PFSK-1 (cell line): ENCODE data around the gene CFAP299.

Experiments
- POLR2AphosphoS5 ChIP-seq: IDR thresholded peaks from 2 replicates; pipeline ENCODE4 v1.6.1; 2012; ENCODE audit warnings: low read depth, mild to moderate bottlenecking, control low read depth, low read length, moderate library complexity
- SIN3A ChIP-seq: IDR thresholded peaks from 2 replicates; pipeline ENCODE4 v1.6.1; 2012; ENCODE audit warnings: mild to moderate bottlenecking, low read length, moderate library complexity, borderline replicate concordance; ENCODE audit not compliant: insufficient read depth
- TAF1 ChIP-seq: IDR thresholded peaks from 2 replicates; pipeline ENCODE4 v1.6.1; 2012; ENCODE audit warnings: low read length, control low read depth, borderline replicate concordance; ENCODE audit not compliant: insufficient read depth
- TF ChIP-seq, protein P1 (sequence below), 2 experiments: IDR thresholded peaks; 2 replicates each; pipeline versions ENCODE4 v1.6.1 to v1.8.0; 2011 to 2012; ENCODE audit warnings: low read depth in 2 of 2, low read length in 2 of 2, control low read depth in 1 of 2, inconsistent platforms in 1 of 2, mild to moderate bottlenecking in 1 of 2, moderate library complexity in 1 of 2; ENCODE audit not compliant: insufficient read depth in 1 of 2

DNA sequence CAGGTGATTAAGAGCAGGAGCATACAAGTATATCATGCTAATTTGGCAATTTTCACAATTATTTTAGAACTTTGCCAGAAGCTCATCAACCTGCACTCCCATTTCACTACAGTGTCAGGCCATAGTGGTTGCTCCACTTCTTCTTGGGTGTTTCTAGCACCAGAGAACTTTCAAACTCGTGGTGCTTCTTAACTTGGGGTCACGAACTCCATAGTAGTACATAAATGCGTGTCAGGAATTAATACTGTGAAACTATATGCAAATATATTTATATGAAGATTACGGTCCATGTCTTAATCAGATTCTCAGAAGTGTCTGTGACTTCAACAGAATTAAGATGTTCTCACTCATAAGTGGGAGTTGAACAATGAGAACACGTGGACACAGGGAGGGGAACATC is 440.6 kb downstream of the CFAP299 start:
- TF ChIP-seq POLR2AphosphoS5: no peak
- no peak for TF ChIP-seq SIN3A
- no peak for TF ChIP-seq TAF1
- TF ChIP-seq, protein P1, sequence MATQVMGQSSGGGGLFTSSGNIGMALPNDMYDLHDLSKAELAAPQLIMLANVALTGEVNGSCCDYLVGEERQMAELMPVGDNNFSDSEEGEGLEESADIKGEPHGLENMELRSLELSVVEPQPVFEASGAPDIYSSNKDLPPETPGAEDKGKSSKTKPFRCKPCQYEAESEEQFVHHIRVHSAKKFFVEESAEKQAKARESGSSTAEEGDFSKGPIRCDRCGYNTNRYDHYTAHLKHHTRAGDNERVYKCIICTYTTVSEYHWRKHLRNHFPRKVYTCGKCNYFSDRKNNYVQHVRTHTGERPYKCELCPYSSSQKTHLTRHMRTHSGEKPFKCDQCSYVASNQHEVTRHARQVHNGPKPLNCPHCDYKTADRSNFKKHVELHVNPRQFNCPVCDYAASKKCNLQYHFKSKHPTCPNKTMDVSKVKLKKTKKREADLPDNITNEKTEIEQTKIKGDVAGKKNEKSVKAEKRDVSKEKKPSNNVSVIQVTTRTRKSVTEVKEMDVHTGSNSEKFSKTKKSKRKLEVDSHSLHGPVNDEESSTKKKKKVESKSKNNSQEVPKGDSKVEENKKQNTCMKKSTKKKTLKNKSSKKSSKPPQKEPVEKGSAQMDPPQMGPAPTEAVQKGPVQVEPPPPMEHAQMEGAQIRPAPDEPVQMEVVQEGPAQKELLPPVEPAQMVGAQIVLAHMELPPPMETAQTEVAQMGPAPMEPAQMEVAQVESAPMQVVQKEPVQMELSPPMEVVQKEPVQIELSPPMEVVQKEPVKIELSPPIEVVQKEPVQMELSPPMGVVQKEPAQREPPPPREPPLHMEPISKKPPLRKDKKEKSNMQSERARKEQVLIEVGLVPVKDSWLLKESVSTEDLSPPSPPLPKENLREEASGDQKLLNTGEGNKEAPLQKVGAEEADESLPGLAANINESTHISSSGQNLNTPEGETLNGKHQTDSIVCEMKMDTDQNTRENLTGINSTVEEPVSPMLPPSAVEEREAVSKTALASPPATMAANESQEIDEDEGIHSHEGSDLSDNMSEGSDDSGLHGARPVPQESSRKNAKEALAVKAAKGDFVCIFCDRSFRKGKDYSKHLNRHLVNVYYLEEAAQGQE (IDR thresholded peaks at IDR 0.05; ENCODE audit: insufficient read depth in 1 of 2, low read depth in 2 of 2, low read length in 2 of 2): no peak
